GM19438 (cell line): ENCODE measurements around the gene KCNF1.
"Not testable (repeated sequence)": the region's sequence is repeated elsewhere in the genome, so short reads cannot be mapped to it uniquely, and the experiment has no call there.

ENCODE experiments used
- ATAC-seq: cut with Tn5 transposase; IDR thresholded peaks from one replicate; pipeline ENCODE4 v1.9.1; 2021; ENCODE audit warnings: low read depth; ENCODE audit not compliant: unreplicated experiment

Gene KCNF1

GRCh38 chr2:10935953-10936942 is 24.5 kb downstream of the KCNF1 start:
- no peak for ATAC-seq

GRCh38 chr2:10939058-10939457 is 27.3 kb downstream of the KCNF1 start:
- ATAC-seq: no peak

- ATAC-seq: no peak
These were observed 28.9 kb downstream of the KCNF1 start for GRCh38 chr2:10940596-10940995.

GRCh38 chr2:10941383-10941782 is 29.6 kb downstream of the KCNF1 start:
- ATAC-seq: no peak

GRCh38 chr2:10944799-10945198 is 33.1 kb downstream of the KCNF1 start:
- ATAC-seq: no peak

- no peak for ATAC-seq
These were observed 34.7 kb downstream of the KCNF1 start for GRCh38 chr2:10946394-10946793.

GRCh38 chr2:10947005-10947440 is 35.3 kb downstream of the KCNF1 start:
- ATAC-seq: no peak

GRCh38 chr2:10947446-10948187 is 35.9 kb downstream of the KCNF1 start:
- ATAC-seq: no peak

- no peak for ATAC-seq
These were observed 36.4 kb downstream of the KCNF1 start for GRCh38 chr2:10948188-10948564.

- ATAC-seq: no peak
These were observed 37.0 kb downstream of the KCNF1 start for GRCh38 chr2:10948606-10949230.

- ATAC-seq: no peak
These were observed 38.1 kb downstream of the KCNF1 start for GRCh38 chr2:10949835-10950234.

- no peak for ATAC-seq
These were observed 40.1 kb downstream of the KCNF1 start for GRCh38 chr2:10951558-10952414.

- no peak for ATAC-seq
These were observed 42.7 kb downstream of the KCNF1 start for GRCh38 chr2:10954416-10954815.

- ATAC-seq: no peak
These were observed 43.4 kb downstream of the KCNF1 start for GRCh38 chr2:10954856-10955818.

- no peak for ATAC-seq
These were observed 44.5 kb downstream of the KCNF1 start for GRCh38 chr2:10956006-10956790.

GRCh38 chr2:10957391-10957790 is 45.7 kb downstream of the KCNF1 start:
- ATAC-seq: no peak

- ATAC-seq: not testable (repeated sequence)
These were observed 46.7 kb downstream of the KCNF1 start for GRCh38 chr2:10958452-10958851.
